Cardiac muscle cell (in vitro differentiated cells and primary cell): ENCODE measurements around the gene SRSF10. TPM values are rescaled to one million over a fixed set of nuclear protein-coding genes. Genes with fewer than 3 reads are reported as not detected.
"Not testable (repeated sequence)": the region's sequence is repeated elsewhere in the genome, so short reads cannot be mapped to it uniquely, and the experiment has no call there.

Experiments used
- DNase-seq, 2 donors: peaks; one replicate each; pipeline versions ENCODE4 v3.0.0 to v3.0.0-alpha.2; 2010 to 2017; ENCODE audit warnings: low read depth in 1 of 2, low spot score in 1 of 2
- H3K27ac ChIP-seq: fragments of 200-600 bp; sonication (generic); 2 replicates; pipeline ENCODE4 v1.5.1; 2016
- H3K27me3 ChIP-seq: fragments of 200-600 bp; sonication (generic); 2 replicates; pipeline ENCODE4 v1.6.0; 2016; ENCODE audit warnings: control low read depth
- H3K36me3 ChIP-seq: fragments of 200-600 bp; sonication (generic); 2 replicates; pipeline ENCODE4 v1.5.1; 2016; ENCODE audit warnings: control low read depth
- H3K4me1 ChIP-seq: fragments of 200-600 bp; sonication (generic); 2 replicates; pipeline ENCODE4 v1.8.1; 2017; ENCODE audit warnings: low read depth, mild to moderate bottlenecking, mixed run types
- H3K4me3 ChIP-seq: fragments of 200-600 bp; sonication (generic); 2 replicates; pipeline ENCODE4 v1.5.1; 2016; ENCODE audit warnings: mild to moderate bottlenecking
- H3K9me3 ChIP-seq: fragments of 200-600 bp; sonication (generic); 2 replicates; pipeline ENCODE4 v1.5.1; 2017; ENCODE audit warnings: low read depth, mild to moderate bottlenecking, control low read depth
- CTCF ChIP-seq: IDR thresholded peaks from 2 replicates; pipeline ENCODE4 v1.5.1; 2012; ENCODE audit warnings: low read depth, mild to moderate bottlenecking, low read length
- polyA plus RNA-seq: library from polyadenylated mRNA; unstranded; fragments of >200 nt; fragmentation: Nextera tagmentation; extraction: Ambion mirVana; gene quantifications from 2 replicates; pipeline ENCODE4 v1.2.1, GENCODE V29; 2016
- total RNA-seq: library from RNA; depleted of rRNA; stranded (reverse); fragments of >200 nt; gene quantifications from 2 replicates; pipeline ENCODE4 v1.2.3, GENCODE V29; 2016

SRSF10 gene
- total and polyA plus RNA-seq, 2 experiments from 2014 or later: 134 to 181 TPM

- Histone ChIP-seq H3K27ac (peak overlapping the region; percentile 82), H3K36me3 (peaks cover 46% of the 10 kb centered on the region), H3K9me3 (no peaks in the 10 kb centered on the region)
Observed at GRCh38 chr1:23964235-23964668, 15.9 kb downstream of the SRSF10 start.

GRCh38 chr1:23963617-23964234 lies 16.4 kb downstream of the SRSF10 start:
- Histone ChIP-seq H3K27ac (peak overlapping the region; percentile 82), H3K36me3 (peaks cover 42% of the 10 kb centered on the region), H3K4me1 (peaks cover 15% of the 10 kb centered on the region), H3K9me3 (no peaks in the 10 kb centered on the region), H3K4me3 (no peak overlapping the region), H3K27me3 (no peaks in the 10 kb centered on the region)
- TF ChIP-seq CTCF: no peak
- DNase-seq: no peak

More at GRCh38 chr1:23964235-23964668, 15.9 kb downstream of the SRSF10 start:
- Histone ChIP-seq H3K4me3 (no peak overlapping the region), H3K27me3 (no peaks in the 10 kb centered on the region), H3K4me1 (peaks cover 15% of the 10 kb centered on the region)
- peak in 1 of 2 donors; percentile 19 for DNase-seq
- TF ChIP-seq CTCF: no peak

GRCh38 chr1:23960291-23961020 lies 19.7 kb downstream of the SRSF10 start:
- Histone ChIP-seq H3K36me3 (peaks cover 12% of the 10 kb centered on the region), H3K27ac (peak overlapping the region; percentile 99), H3K4me3 (peak overlapping the region; percentile 59), H3K27me3 (no peaks in the 10 kb centered on the region), H3K4me1 (peaks cover 15% of the 10 kb centered on the region), H3K9me3 (no peaks in the 10 kb centered on the region)
- no peak for TF ChIP-seq CTCF
- DNase-seq: peak in 1 of 2 donors; percentile 48

- no peak for TF ChIP-seq CTCF
- peak; percentile 98 for DNase-seq
- Histone ChIP-seq H3K27ac (peak within 1 kb of the TSS; percentile 99), H3K9me3 (no peaks in the 10 kb centered on the region), H3K36me3 (peaks cover 10% of the 10 kb centered on the region), H3K27me3 (no peaks in the 10 kb centered on the region), H3K4me3 (peak within 1 kb of the TSS; percentile 59), H3K4me1 (peaks cover 8% of the 10 kb centered on the region)
Observed at GRCh38 chr1:23959461-23960290, 20.5 kb downstream of the SRSF10 start, which contains the start of gene PNRC2. PNRC2 (plus strand) TSS chr1:23959828; CDS start chr1:23961458, 1,630 bp downstream.

GRCh38 chr1:23958810-23959460 lies 21.2 kb downstream of the SRSF10 start:
- no peaks in the 10 kb centered on the region for H3K9me3 ChIP-seq
- H3K4me1 ChIP-seq: peaks cover under 1% of the 10 kb centered on the region
- H3K36me3 ChIP-seq: peaks cover 2% of the 10 kb centered on the region
- peak; percentile 91 to 92 for DNase-seq
- TF ChIP-seq CTCF: peak; percentile 56
- H3K27ac ChIP-seq: peak overlapping the region; percentile 99
- H3K4me3 ChIP-seq: peak overlapping the region; percentile 59
- no peaks in the 10 kb centered on the region for H3K27me3 ChIP-seq

- DNase-seq, H3K36me3 ChIP-seq, H3K27me3 ChIP-seq, H3K4me1 ChIP-seq, H3K9me3 ChIP-seq: not testable (repeated sequence)
- peak overlapping the region; percentile 99 for H3K27ac ChIP-seq
- H3K4me3 ChIP-seq: peak overlapping the region; percentile 59
Observed at GRCh38 chr1:23958040-23958809, 21.9 kb downstream of the SRSF10 start.
